ENCODE data around the gene PPP1R11. TPM values are rescaled to one million over a fixed set of nuclear protein-coding genes. Genes with fewer than 3 reads are reported as not detected.
"Not testable (repeated sequence)": the region's sequence is repeated elsewhere in the genome, so short reads cannot be mapped to it uniquely, and the experiment has no call there.

PPP1R11 gene
- polyA plus RNA-seq, 3 donors: 34.0 to 58.8 (median 46.7) TPM

- WGBS, 3 donors: 63 to 83% (median 73%) methylated on average over 3 of the region's 3 CpGs
- H3K27ac ChIP-seq (ENCODE audit: low read depth, low read length): no peak within 1 kb of the TSS
These were observed 46.2 kb downstream of the PPP1R11 start, which contains the start of gene TRIM31 for GRCh38 chr6:30113003-30113759. TSS of gene TRIM31 (minus strand) at chr6:30113090. CDS start at chr6:30112805, 285 bp downstream.

- H3K27ac ChIP-seq (ENCODE audit: low read depth, low read length): no peak overlapping the region
- 42 to 56% (median 50%) methylated on average over 1 of the region's 1 CpG for WGBS, 3 donors
These were observed 46.8 kb downstream of the PPP1R11 start for GRCh38 chr6:30113841-30114240.

- 72 to 79% (median 75%) methylated on average over 6 of the region's 6 CpGs for WGBS, 3 donors
- no peak overlapping the region for H3K27ac ChIP-seq (ENCODE audit: low read depth, low read length)
These were observed 49.7 kb downstream of the PPP1R11 start for GRCh38 chr6:30116724-30117123.

GRCh38 chr6:30118691-30119090 is 51.7 kb downstream of the PPP1R11 start:
- 84 to 95% (median 93%) methylated on average over 5 of the region's 5 CpGs for WGBS, 3 donors
- H3K27ac ChIP-seq (ENCODE audit: low read depth, low read length): not testable (repeated sequence)

Other genes with a start within 250 kb of the PPP1R11 start
- under 1 TPM in 1 of 3 donors, not detected in 2; 0.07 TPM for gene HLA-G, start 239.4 kb upstream of the PPP1R11 start, polyA plus RNA-seq
- 100 to 1,000 TPM; 247 to 458 (median 264) TPM for gene HLA-A, start 124.7 kb upstream of the PPP1R11 start, polyA plus RNA-seq
- 10 to 100 TPM; 33.2 to 39.4 (median 33.5) TPM for gene POLR1H, start 5.9 kb upstream of the PPP1R11 start, polyA plus RNA-seq
- gene RNF39, start 8.6 kb downstream of the PPP1R11 start, polyA plus RNA-seq: 1 to 10 TPM in 1 of 3 donors, under 1 TPM in 1, not detected in 1; 0.12 to 1.0 TPM
- 1 to 10 TPM in 1 of 3 donors, under 1 TPM in 1, not detected in 1; 0.21 to 1.2 TPM for gene TRIM31, start 45.9 kb downstream of the PPP1R11 start, polyA plus RNA-seq
- not detected for gene TRIM40, start 68.9 kb downstream of the PPP1R11 start, polyA plus RNA-seq
- gene TRIM10, start 94.0 kb downstream of the PPP1R11 start, polyA plus RNA-seq: not detected
- gene TRIM15, start 96.3 kb downstream of the PPP1R11 start, polyA plus RNA-seq: not detected
- 10 to 100 TPM; 12.9 to 30.8 (median 22.6) TPM for gene TRIM26, start 146.2 kb downstream of the PPP1R11 start, polyA plus RNA-seq

All from adipose tissue (tissue), 3 donors.